Activated CD8-positive, alpha-beta T cell treated with anti-CD3 and anti-CD28 coated beads for 36 hours (primary cell): ENCODE data around the gene PPP6R2. TPM values are rescaled to one million over a fixed set of nuclear protein-coding genes. Genes with fewer than 3 reads are reported as not detected.
A peak's percentile ranks its signal among the peaks of the same experiment; 100 is the strongest.

Source experiments
- ATAC-seq: fragments of 200-7000 bp; cut with Tn5 transposase; one replicate; pipeline ENCODE4 v1.10.0; 2021; ENCODE audit warnings: mild to moderate bottlenecking, moderate library complexity
- CTCF ChIA-PET: fragments of 350-600 bp; sonication (Branson Sonifier 250); formaldehyde crosslinking; loops from one replicate; lab custom pipeline; 2021; ENCODE audit warnings: antibody characterized with exemption; lab: Charles Lee
- POLR2A ChIA-PET: fragments of 350-600 bp; sonication (Branson Sonifier 250); formaldehyde crosslinking; loops from one replicate; lab custom pipeline; 2021; ENCODE audit warnings: antibody characterized with exemption; lab: Charles Lee
- DNase-seq: peaks from one replicate; pipeline ENCODE4 v3.0.0-alpha.2; 2020
- H3K27ac Mint-ChIP-seq: one replicate; pipeline ENCODE4 v1.8.0; 2021; ENCODE audit warnings: mild to moderate bottlenecking, mixed read lengths
- H3K27me3 Mint-ChIP-seq: one replicate; pipeline ENCODE4 v1.8.0; 2021; ENCODE audit warnings: mixed read lengths
- H3K36me3 Mint-ChIP-seq: one replicate; pipeline ENCODE4 v1.8.0; 2021; ENCODE audit warnings: low read depth, mixed read lengths
- H3K4me1 Mint-ChIP-seq: one replicate; pipeline ENCODE4 v1.8.0; 2021; ENCODE audit warnings: low read depth, mixed read lengths
- H3K4me3 Mint-ChIP-seq: one replicate; pipeline ENCODE4 v1.8.0; 2021; ENCODE audit warnings: mild to moderate bottlenecking, moderate library complexity, mixed read lengths
- H3K9me3 Mint-ChIP-seq: one replicate; pipeline ENCODE4 v1.8.0; 2021; ENCODE audit warnings: mixed read lengths
- intact Hi-C: fragments of 100-400 bp; cut with micrococcal nuclease; formaldehyde crosslinking; loops from one replicate; pipeline ENCODE4 v1.10.0; 2022
- total RNA-seq, 2 experiments: library from RNA; stranded (reverse); gene quantifications; one replicate each; pipeline ENCODE4 v1.2.3, GENCODE V29; 2021
- TF ChIP-seq, protein P1 (sequence below): fragments of 200-600 bp; IDR thresholded peaks from one replicate; pipeline ENCODE4 v1.8.0; 2022; ENCODE audit warnings: antibody characterized with exemption, mild to moderate bottlenecking

The PPP6R2 gene
- total RNA-seq, 2 experiments from 2014 or later = 44.2 to 44.3 TPM

DNA sequence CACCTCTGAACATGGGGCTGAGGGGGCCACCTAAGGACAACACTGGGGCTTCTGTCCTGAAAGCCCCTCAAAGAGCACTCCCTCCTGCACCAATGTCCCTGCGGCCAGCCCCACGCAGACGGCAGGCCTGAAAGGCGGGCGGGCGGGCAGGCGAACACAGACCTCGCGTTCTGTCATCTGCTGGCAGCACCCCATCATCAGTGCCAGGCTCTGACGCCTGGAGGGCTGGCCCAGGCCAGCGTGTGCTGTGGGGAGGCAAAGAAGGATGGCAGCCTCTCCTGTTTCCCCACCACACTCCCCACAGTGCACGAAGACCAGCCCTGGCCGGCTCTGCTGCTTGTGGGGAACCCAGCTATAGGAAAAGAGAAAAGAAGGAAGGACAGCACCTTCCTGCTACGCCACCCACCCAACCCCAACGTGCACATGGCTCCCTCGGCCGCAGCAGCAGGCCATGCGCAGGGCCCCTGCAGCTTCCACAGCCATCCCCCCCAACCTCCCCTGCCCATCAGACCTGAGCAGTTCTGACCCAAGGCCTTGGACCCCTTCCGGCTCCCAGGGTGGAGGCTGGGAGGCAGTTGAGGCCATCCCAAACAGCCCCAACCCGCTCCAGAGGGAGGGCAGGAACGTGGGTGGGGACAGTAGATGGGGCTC lies 128.2 kb downstream of the PPP6R2 start:
- H3K27me3 Mint-ChIP-seq = no peaks in the 10 kb centered on the region
- ChIA-PET POLR2A (interaction anchor here (0.9 to 5.3 kb wide), 8 partner anchors 12 to 69 kb away, joined by 3 to 38 read pairs (median 6); partner anchors contain the start of genes LMF2, NCAPH2 and SCO2), CTCF (interaction anchor here (1.0 to 3.9 kb wide), 11 partner anchors 13 to 150 kb away, joined by 3 to 15 read pairs (median 6); partner anchors contain the start of genes KLHDC7B and SCO2)
- H3K4me3 Mint-ChIP-seq = peak overlapping the region; percentile 70
- DNase-seq (no peak), ATAC-seq (no peak)
- TF ChIP-seq, protein P1, sequence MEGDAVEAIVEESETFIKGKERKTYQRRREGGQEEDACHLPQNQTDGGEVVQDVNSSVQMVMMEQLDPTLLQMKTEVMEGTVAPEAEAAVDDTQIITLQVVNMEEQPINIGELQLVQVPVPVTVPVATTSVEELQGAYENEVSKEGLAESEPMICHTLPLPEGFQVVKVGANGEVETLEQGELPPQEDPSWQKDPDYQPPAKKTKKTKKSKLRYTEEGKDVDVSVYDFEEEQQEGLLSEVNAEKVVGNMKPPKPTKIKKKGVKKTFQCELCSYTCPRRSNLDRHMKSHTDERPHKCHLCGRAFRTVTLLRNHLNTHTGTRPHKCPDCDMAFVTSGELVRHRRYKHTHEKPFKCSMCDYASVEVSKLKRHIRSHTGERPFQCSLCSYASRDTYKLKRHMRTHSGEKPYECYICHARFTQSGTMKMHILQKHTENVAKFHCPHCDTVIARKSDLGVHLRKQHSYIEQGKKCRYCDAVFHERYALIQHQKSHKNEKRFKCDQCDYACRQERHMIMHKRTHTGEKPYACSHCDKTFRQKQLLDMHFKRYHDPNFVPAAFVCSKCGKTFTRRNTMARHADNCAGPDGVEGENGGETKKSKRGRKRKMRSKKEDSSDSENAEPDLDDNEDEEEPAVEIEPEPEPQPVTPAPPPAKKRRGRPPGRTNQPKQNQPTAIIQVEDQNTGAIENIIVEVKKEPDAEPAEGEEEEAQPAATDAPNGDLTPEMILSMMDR = no peak
- no peaks in the 10 kb centered on the region for H3K9me3 Mint-ChIP-seq
- intact Hi-C loops = no loop called here
- peak overlapping the region; percentile 95 for H3K27ac Mint-ChIP-seq
- H3K4me1 Mint-ChIP-seq = peaks cover 75% of the 10 kb centered on the region
- peaks cover 11% of the 10 kb centered on the region for H3K36me3 Mint-ChIP-seq

DNA sequence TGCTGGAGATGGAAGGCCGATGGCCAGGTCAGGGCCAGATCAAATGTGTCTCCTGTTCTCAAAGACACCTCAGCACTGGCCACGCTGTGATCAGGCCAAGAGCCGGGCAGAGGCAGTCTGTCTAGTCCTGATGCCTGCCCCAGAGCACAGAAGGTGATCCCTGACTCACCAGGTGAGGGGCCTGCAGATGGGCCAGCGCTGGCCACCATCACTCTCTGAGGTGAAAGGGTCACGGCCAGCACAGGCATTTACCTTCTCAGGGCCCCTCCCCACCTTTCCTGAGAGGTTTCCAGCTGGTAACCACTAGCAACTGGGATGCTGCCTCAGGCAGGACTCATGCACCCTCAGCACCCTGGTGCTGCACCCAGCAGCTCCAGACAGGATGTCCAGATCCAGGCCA lies 128.8 kb downstream of the PPP6R2 start:
- Mint-ChIP-seq H3K4me1 (peaks cover 69% of the 10 kb centered on the region), H3K36me3 (peaks cover 5% of the 10 kb centered on the region), H3K27ac (peak overlapping the region; percentile 95), H3K4me3 (peak overlapping the region; percentile 70), H3K27me3 (no peaks in the 10 kb centered on the region), H3K9me3 (no peaks in the 10 kb centered on the region)
- TF ChIP-seq, protein P1 = no peak
- ATAC-seq = no peak
- DNase-seq = no peak
- ChIA-PET CTCF (interaction anchor here (0.9 to 3.9 kb wide), 7 partner anchors 11 to 149 kb away, joined by 3 to 15 read pairs (median 7); partner anchors contain the start of gene SCO2), POLR2A (interaction anchor here (2.7 to 3.8 kb wide), 2 partner anchors 32 to 53 kb away, joined by 8 to 21 read pairs; partner anchors contain the start of gene SCO2)
- intact Hi-C loops = no loop called here

DNA sequence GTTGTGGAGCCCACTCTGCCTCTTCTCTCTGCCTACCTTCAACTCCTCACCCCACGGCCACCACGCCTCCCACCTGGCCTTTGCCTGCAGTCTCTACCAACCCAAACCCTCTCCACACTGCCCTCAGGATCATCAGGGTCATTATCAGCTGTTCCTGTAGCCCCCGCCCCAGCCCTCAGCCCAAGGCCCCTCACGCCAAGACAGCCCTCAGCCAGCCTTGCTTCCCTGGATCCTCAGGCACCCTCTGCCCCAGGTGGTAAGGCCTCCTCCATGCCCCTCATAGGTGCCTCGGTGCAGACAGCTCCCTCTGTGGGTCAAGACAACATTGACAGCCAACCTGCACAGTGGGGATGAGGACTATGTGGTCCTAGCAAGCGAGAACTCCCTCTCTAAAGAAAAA lies 130.0 kb downstream of the PPP6R2 start:
- Mint-ChIP-seq H3K27ac (peak overlapping the region; percentile 95), H3K27me3 (no peaks in the 10 kb centered on the region), H3K36me3 (peaks cover 5% of the 10 kb centered on the region), H3K4me3 (peak overlapping the region; percentile 99), H3K9me3 (no peaks in the 10 kb centered on the region), H3K4me1 (peaks cover 62% of the 10 kb centered on the region)
- DNase-seq = peak; percentile 72
- ATAC-seq = peak; percentile 25
- ChIA-PET POLR2A (interaction anchor here (0.8 to 3.8 kb wide), 10 partner anchors 11 to 281 kb away, joined by 3 to 21 read pairs (median 5); partner anchors contain the start of genes LMF2, NCAPH2 and SCO2), CTCF (interaction anchor here (0.7 to 3.9 kb wide), 13 partner anchors 14 to 148 kb away, joined by 3 to 15 read pairs (median 5); partner anchors contain the start of gene SCO2)
- TF ChIP-seq, protein P1 = peak; percentile 57
- intact Hi-C loops = no loop called here

DNA sequence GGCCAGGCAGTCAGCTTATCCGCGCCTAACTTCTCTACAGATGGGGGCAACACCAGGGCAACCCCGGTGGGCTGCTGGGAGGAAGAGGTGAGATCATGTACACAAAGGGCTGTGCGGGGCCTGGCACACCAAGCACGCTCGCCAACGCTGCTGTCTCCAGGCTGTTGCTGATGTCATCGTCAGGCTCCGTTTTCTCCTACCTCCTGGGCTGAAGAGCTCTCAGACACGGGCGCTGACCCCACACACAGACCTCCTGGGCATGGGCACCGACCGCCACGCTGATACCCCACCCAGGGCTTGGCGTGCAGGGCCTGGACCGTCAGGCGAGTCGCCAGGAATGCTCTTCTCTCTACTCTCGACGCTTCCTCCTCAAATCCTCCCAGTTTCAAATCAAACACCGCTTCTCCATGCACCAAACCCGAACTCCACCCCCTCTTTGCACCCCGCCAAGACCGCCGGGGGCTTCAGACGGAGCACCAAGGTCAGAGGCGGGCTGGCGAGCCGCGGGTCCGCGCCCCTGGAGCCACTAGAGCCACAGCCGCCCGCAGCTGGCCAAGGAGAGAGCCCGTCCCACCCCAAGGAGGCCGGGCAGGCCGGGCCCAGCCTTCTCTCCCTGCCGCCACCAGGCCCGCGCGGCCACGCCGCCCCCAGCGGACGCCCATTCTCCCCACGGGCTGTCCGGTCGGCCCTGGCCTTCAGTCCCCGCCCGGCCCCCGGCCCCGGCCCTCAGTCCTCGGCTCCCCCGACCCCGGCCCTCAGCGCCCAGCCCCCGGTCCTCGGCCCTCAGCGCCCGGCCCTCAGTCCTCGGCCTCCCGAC lies 130.9 kb downstream of the PPP6R2 start:
- DNase-seq (peak; percentile 85), ATAC-seq (peak; percentile 18)
- Mint-ChIP-seq H3K27ac (peak overlapping the region; percentile 95), H3K36me3 (peaks cover 1% of the 10 kb centered on the region), H3K4me1 (peaks cover 53% of the 10 kb centered on the region), H3K4me3 (peak overlapping the region; percentile 99), H3K9me3 (no peaks in the 10 kb centered on the region), H3K27me3 (no peaks in the 10 kb centered on the region)
- ChIA-PET POLR2A (interaction anchor here (0.8 to 3.8 kb wide), 11 partner anchors 10 to 282 kb away, joined by 3 to 21 read pairs (median 5); partner anchors contain the start of genes LMF2, NCAPH2 and SCO2), CTCF (interaction anchor here (0.9 to 3.9 kb wide), 11 partner anchors 15 to 147 kb away, joined by 3 to 15 read pairs (median 5); partner anchors contain the start of gene SCO2)
- TF ChIP-seq, protein P1 = no peak
- intact Hi-C loops = no loop called here
